ENCODE measurements around the gene DNM3.

The DNM3 gene

DNA sequence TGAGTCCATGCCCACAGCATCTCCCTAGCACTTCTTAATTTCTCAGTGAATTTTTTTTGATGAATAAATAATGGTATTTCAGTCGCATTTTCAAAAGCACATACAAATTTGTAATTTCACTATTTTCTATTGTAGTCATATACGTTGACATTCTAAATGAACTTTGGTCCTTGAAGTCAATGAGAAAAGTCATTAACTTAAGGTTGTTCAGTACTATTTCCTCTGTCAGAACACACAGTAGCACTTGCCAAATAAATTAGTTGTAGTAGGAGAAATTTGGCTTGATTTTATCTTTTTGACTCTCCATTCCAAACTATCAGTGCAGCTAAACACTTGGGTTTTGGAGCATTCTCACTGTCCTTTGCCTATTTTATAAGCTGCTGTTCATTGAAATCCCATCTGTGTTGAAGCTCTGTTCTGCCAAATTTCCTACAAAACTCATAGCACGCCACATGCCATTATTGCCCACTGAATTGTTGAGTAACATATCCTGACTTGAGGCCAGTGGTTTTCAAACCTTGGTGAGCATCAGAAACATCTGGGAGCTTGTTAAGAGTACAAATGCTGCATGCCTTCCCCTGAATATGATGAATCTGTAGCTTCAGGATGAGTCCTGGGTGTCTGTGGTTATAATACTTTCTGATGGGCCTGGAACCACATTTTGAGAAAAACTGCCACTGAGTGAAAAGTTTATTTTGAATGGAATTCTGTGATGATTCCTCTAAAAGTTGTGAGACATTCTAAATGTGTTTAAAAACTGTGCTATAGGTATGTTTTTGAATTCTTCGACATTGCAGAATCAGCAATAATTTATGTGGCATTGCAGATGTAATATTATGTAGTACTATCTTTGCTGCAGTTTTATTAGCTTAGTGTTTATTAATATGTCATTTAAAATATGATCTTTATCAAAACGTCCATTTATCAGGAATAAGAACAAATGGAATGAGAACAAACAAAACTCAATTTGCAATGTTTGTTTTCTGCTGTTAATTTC lies 78.9 kb downstream of the DNM3 start:
- TF ChIP-seq, protein P1, sequence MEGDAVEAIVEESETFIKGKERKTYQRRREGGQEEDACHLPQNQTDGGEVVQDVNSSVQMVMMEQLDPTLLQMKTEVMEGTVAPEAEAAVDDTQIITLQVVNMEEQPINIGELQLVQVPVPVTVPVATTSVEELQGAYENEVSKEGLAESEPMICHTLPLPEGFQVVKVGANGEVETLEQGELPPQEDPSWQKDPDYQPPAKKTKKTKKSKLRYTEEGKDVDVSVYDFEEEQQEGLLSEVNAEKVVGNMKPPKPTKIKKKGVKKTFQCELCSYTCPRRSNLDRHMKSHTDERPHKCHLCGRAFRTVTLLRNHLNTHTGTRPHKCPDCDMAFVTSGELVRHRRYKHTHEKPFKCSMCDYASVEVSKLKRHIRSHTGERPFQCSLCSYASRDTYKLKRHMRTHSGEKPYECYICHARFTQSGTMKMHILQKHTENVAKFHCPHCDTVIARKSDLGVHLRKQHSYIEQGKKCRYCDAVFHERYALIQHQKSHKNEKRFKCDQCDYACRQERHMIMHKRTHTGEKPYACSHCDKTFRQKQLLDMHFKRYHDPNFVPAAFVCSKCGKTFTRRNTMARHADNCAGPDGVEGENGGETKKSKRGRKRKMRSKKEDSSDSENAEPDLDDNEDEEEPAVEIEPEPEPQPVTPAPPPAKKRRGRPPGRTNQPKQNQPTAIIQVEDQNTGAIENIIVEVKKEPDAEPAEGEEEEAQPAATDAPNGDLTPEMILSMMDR (IDR thresholded peaks at IDR 0.05; ENCODE audit: low read depth, low read length, missing control alignments) = no peak
- Histone ChIP-seq H3K36me3 (replicated peaks) (no peaks in the 10 kb centered on the region), H3K4me3 (ENCODE audit: low read depth, low read length) (no peak overlapping the region), H3K27ac (no peak overlapping the region), H3K27me3 (replicated peaks) (no peaks in the 10 kb centered on the region)
- no peak for DNase-seq
- in situ Hi-C loops (cut with HindIII; ENCODE audit: low pct_ligation_motif_present, low sequenced_read_pairs) = no loop called here

DNA sequence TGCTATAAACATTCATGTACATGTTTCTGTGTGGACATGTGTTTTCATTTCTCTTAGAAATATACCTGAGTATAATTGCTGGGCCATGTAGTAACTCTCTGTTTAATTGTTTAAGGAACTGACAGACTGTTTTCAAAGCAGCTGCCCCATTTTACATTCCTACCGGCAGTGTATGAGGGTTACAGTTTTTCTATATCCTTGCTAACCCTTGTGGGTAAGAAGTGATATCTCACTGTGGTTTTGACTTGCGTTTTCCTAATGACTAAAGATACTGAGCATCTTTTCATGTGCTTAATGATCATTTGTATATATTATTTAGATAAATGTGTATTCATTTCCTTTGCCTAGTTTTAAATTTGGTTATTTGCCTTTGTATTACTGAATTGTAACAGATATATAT lies 81.7 kb downstream of the DNM3 start:
- H3K36me3 ChIP-seq (replicated peaks) = no peaks in the 10 kb centered on the region
- in situ Hi-C loops (cut with HindIII; ENCODE audit: low pct_ligation_motif_present, low sequenced_read_pairs) = no loop called here
- DNase-seq = peak; percentile 14
- no peak overlapping the region for H3K27ac ChIP-seq
- no peaks in the 10 kb centered on the region for H3K27me3 ChIP-seq (replicated peaks)
- TF ChIP-seq, protein P1 (IDR thresholded peaks at IDR 0.05; ENCODE audit: low read depth, low read length, missing control alignments) = no peak
- H3K4me3 ChIP-seq (ENCODE audit: low read depth, low read length) = no peak overlapping the region

DNA sequence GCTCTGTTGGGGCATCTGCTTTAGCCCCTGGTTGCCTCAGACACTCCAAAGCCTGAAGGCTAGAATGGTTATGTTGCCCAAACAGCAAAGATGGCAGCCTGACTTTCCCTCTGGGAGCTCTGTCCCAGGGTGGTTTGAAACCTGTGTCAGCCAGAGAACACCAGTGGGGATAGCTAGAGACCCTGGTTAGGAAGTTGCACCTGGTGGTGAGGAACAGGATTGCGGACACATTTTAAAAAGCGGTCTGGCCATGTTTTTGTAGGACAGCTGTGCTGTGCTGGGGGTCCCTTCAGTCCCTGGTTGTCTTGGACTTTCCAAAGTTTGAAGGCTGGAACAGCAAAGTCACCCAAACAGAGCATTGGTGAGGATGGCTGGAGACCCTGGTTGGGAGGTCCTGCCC lies 87.8 kb downstream of the DNM3 start:
- TF ChIP-seq, protein P1 (IDR thresholded peaks at IDR 0.05; ENCODE audit: low read depth, low read length, missing control alignments) = peak; percentile 58
- no peak overlapping the region for H3K4me3 ChIP-seq (ENCODE audit: low read depth, low read length)
- DNase-seq = no peak
- H3K27me3 ChIP-seq (replicated peaks) = no peaks in the 10 kb centered on the region
- no peak overlapping the region for H3K27ac ChIP-seq
- in situ Hi-C loops (cut with HindIII; ENCODE audit: low pct_ligation_motif_present, low sequenced_read_pairs) = no loop called here
- H3K36me3 ChIP-seq (replicated peaks) = no peaks in the 10 kb centered on the region

DNA sequence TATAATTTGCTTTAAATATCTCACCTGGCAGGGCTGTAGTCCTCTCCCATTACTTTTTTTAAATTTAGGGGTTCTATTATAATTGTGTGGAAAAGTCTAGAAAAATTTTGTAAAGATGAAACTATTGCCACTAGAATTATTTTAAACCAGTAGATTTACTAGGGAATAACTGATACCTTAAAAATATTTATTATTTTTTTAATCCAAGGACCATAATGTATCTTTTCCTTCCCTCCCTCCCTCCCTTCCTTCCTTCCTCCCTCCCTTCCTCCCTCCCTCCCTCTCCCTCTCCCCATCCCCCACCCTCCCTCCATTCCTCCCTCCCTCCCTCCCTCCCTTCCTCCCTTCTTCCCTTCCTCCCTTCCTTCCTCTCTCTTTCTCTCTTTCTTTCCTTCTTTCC lies 90.5 kb downstream of the DNM3 start:
- no peak for DNase-seq
- Histone ChIP-seq H3K36me3 (replicated peaks) (no peaks in the 10 kb centered on the region), H3K27ac (no peak overlapping the region), H3K27me3 (replicated peaks) (no peaks in the 10 kb centered on the region), H3K4me3 (ENCODE audit: low read depth, low read length) (no peak overlapping the region)
- in situ Hi-C loops (cut with HindIII; ENCODE audit: low pct_ligation_motif_present, low sequenced_read_pairs) = no loop called here
- TF ChIP-seq, protein P1 (IDR thresholded peaks at IDR 0.05; ENCODE audit: low read depth, low read length, missing control alignments) = no peak

DNA sequence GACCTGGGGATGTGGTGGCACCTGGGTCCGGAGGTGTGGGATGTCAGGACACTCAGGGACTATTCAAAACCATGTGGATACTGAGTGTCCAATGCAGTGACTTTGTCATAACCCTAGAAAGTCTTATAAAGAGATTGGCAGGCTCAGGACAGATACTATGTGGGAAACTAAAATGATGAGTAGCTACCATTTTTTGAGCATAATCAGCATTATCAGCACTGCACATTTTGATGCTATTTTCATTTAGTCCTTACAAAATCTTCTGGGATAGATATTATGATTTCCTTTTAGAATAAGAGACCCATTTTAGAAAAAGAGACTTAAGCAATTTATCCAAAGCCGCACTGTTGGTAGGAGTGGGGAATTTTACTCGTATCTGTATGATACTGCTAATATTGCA lies 93.4 kb downstream of the DNM3 start:
- in situ Hi-C loops (cut with HindIII; ENCODE audit: low pct_ligation_motif_present, low sequenced_read_pairs) = no loop called here

More for the DNA sequence above, 93.4 kb downstream of the DNM3 start:
- no peak for DNase-seq
- H3K27me3 ChIP-seq (replicated peaks) = no peaks in the 10 kb centered on the region
- no peak overlapping the region for H3K27ac ChIP-seq
- H3K36me3 ChIP-seq (replicated peaks) = no peaks in the 10 kb centered on the region
- TF ChIP-seq, protein P1 (IDR thresholded peaks at IDR 0.05; ENCODE audit: low read depth, low read length, missing control alignments) = no peak
- no peak overlapping the region for H3K4me3 ChIP-seq (ENCODE audit: low read depth, low read length)

Data from brain microvascular endothelial cell (primary cell).